HG03066 (cell line): ENCODE measurements around the gene HOXD10.
A peak's percentile ranks its signal among the peaks of the same experiment; 100 is the strongest.

ENCODE experiments used
- ATAC-seq: cut with Tn5 transposase; IDR thresholded peaks from one replicate; pipeline ENCODE4 v1.9.1; 2021; ENCODE audit warnings: low read depth; ENCODE audit not compliant: unreplicated experiment

The HOXD10 gene

DNA sequence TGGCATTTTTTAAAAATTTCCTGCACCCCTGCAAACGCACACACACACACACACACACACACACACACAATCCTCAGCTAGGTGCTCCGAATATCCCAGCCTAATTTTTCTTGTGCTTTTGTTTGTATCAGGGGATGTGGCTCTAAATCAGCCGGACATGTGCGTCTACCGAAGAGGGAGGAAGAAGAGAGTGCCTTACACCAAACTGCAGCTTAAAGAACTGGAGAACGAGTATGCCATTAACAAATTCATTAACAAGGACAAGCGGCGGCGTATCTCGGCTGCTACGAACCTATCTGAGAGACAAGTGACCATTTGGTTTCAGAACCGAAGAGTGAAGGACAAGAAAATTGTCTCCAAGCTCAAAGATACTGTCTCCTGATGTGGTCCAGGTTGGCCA lies 22.2 kb upstream of the HOXD10 start:
- no peak for ATAC-seq

DNA sequence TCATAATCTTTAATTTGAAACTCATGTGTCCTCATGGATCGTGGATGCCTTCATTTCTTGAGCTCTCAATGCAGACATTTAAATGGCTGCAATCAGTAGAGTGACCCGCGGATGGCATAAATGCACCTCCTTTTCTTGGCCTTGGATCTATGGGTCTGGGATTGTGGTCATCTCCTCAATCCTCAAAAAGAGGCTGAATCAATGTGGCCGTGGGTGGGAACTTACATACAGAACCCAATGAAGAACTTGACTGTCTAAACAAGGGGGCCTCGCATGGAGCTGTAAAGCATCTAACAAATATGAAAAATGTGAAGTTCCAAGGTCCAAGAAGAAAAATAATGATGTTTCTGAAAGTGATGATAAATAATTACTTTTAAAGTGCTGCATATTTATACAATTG lies 21.2 kb upstream of the HOXD10 start:
- no peak for ATAC-seq

DNA sequence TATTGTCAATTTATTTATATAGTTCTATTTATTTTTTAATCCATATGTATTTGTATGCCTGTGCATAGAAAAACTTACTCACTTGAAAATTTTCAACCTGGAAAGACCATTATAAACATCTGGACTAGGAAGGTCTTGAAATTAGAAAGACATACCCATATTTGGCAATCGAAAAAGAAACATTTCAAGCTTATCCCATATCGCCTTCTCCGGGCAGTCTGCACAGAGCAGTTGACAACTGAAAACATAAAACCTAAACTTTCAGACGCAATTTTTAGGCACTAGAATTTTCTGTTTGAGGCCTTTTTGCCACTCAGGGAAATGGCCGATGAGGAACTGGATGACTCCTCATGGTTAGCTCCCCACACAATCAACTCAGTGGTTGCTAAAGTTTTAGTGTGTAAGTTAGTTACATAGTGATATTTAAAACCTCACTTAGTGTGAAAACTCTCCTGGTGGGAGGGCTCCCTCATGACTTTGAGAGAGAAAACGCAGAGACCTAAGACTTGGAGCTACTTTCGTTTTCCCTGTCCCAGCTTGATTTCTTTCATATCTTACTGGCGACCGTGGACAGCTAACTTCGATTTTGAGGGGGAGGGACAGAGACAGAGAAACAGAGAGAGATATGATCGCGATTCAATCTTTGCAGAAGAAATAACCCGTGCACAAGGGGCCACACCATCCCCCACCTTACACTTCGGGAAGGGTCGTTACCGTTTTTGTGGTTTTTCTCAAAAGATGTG lies 20.2 kb upstream of the HOXD10 start:
- no peak for ATAC-seq

GRCh38 chr2:176096986-176097819 lies 19.4 kb upstream of the HOXD10 start:
- peak; percentile 84 for ATAC-seq

GRCh38 chr2:176097820-176098365 lies 18.7 kb upstream of the HOXD10 start:
- no peak for ATAC-seq

- ATAC-seq: no peak
Observed at GRCh38 chr2:176098366-176099158, 18.0 kb upstream of the HOXD10 start.

DNA sequence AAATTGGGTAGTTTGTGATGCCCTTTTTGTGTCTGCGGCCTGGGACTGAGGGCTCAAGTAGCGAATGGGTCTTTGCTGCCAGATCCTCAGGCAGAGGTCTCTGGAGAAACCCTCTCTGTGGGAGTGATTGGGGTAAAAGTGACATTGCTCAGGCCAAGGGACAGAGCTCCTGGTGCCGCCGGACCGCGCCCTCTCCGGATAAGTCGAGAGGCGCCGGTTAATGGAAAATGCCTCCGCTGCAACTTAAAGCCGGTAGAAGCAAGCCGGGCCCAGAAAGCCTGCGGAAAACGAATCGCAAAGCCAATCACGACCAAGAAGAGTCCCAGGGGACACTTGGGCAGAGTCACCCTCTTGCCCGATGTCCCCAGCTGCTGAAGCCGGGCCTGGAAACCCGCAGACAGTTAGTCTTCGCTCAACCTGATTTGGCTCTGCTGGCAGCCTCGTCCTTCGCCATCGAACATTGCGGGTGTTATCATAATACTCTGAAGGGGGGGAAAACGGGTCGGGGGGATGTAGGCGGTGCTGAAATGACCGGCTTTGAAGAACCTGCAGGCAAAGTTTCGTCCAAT lies 17.3 kb upstream of the HOXD10 start:
- ATAC-seq: no peak

DNA sequence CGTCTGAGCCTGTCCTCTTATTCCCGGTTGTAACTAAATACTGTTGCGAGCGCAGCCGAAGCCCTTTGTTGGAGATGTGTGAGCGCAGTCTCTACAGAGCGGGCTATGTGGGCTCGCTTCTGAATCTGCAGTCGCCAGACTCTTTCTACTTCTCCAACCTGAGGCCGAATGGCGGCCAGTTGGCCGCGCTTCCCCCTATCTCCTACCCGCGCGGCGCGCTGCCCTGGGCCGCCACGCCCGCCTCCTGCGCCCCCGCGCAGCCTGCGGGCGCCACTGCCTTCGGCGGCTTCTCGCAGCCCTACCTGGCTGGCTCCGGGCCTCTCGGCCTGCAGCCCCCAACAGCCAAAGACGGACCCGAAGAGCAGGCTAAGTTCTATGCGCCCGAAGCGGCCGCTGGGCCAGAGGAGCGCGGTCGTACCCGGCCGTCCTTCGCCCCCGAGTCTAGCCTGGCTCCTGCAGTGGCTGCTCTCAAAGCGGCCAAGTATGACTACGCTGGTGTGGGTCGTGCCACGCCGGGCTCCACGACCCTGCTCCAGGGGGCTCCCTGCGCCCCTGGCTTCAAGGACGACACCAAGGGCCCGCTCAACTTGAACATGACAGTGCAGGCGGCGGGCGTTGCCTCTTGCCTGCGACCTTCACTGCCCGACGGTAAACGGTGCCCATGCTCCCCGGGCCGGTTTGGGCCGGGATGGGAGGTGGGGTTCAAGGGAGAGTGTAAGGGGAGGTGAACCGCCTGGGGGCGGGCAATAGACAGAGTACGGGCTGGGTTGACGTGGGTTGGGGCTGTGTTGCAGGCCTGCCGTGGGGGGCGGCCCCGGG lies 16.6 kb upstream of the HOXD10 start, which contains the start of gene HOXD12:
TSS of gene HOXD12 (plus strand) at position 68 of the 819 bp plus-strand sequence. CDS start at position 75, 7 bp downstream.
- ATAC-seq: no peak

- ATAC-seq: no peak
Observed at GRCh38 chr2:176100547-176101140, 15.9 kb upstream of the HOXD10 start.

DNA sequence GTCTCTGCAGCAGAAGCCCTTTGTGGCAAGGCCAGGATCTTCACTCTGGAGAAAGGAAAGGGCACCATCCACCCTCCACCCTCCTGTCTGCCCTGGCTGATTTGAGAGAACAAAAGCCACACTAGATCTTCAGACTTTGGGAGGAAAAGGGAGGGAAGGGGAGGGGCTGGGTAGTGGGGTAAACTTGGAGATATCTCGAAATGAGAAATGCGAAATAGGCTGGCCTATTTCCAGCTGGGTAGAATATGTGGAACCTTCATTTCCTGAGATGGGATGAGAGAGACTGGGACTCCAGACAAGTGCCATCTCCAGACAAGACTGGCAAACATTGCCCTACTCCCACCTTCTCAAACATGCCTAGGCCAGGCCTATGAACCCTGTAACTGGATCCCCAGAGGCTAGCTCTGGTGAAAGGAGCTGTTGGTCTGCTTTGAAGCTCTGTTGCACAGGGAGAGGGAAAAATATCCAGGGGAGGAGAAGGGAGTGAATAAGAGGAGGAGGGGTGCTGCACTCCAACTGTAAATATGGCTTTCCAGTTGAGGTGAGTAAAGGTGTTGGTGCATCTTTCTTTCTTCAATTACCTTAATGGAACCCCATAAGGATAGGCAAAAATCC lies 15.3 kb upstream of the HOXD10 start:
- ATAC-seq: no peak

DNA sequence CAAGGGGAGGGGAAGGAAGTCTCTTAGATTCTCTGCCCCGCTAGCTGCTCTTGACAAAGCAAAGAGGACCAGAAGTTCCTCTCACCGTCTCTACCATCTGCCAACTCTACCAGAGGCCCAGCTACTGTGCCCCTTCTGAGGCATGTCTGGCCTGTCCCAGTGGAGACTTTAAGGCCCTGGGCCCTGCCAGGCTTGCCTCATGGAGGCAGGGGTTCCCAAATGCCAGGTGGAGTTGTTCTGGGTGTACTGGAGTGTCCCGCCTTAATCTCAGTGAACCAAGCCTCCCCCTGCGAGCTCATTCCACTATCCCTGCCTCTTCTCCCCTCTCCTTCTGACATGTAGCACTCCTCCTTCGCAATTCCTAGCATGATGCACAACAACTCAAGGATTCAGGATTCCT lies 14.7 kb upstream of the HOXD10 start:
- ATAC-seq: no peak

DNA sequence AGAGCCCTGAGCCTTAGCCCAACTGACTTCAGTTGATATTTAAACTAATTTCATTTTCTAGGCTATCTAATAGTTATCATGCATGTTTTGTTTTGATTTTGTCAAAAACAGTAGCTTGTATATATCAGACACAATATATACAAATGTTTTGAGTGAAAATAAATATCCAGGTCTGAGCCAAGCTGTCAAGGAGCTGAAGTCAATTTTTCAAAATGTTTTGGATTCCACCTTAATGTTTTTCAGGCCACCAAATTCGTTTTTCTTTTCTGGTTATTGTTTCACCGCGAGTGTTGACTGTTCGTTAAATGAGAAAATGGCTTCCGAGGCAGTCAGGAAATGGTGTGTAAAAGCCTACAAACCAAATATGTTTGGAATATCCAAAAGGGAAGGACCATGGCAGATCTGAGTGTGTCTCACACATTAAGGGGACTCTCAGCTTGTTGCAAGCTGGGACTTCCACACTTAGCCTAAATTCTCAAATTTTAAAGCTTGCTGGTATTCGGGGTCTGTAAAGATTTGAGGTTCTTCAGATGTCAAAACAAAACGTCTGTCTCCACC lies 14.2 kb upstream of the HOXD10 start:
- no peak for ATAC-seq

GRCh38 chr2:176103194-176103593 lies 13.4 kb upstream of the HOXD10 start:
- no peak for ATAC-seq

DNA sequence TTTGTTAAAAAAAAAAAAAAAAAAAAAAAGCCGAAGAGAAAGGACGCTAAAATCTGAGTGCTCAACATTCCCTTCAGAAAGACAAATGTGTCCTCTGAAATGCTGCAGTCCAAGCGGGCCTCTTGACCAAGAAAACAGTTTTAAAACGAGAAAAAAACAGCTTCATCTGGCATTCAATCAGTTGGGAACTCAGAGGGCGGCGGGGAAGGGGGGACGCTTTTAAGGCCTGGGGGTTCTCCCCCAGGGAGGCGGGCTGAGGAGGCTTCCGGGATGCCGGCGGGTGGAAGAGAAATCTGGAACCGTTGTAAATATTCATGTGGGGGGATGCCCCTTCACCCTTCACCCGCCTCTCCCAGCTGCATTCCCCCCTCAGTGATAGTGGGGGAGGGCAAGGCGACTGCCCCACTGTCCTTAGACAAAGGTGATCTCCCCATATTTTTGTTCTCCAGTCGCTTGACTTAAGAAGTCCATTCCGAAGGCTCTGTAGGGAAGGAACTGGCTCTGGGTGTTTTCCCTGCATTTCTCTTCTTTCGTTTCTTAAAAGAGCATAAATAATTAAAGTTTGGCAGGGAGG lies 12.7 kb upstream of the HOXD10 start:
- no peak for ATAC-seq

- ATAC-seq: no peak
Observed at GRCh38 chr2:176104316-176105077, 12.1 kb upstream of the HOXD10 start.

GRCh38 chr2:176105078-176105729 lies 11.4 kb upstream of the HOXD10 start:
- no peak for ATAC-seq
